HepG2 (cell line): ENCODE data around the gene DNPH1. TPM values are rescaled to one million over a fixed set of nuclear protein-coding genes. Genes with fewer than 3 reads are reported as not detected.
A peak's percentile ranks its signal among the peaks of the same experiment; 100 is the strongest.

Source experiments
- ATF3 ChIP-seq: sonication (generic); formaldehyde crosslinking; IDR thresholded peaks from 2 replicates; pipeline ENCODE4 v1.4.0; 2020; ENCODE audit warnings: missing genetic modification reagents
- ATF5 ChIP-seq: sonication (generic); formaldehyde crosslinking; IDR thresholded peaks from 2 replicates; pipeline ENCODE4 v1.4.0; 2020; ENCODE audit warnings: mild to moderate bottlenecking, low read depth, missing genetic modification reagents
- DNMT3B ChIP-seq: conservative IDR thresholded peaks from 2 replicates; pipeline ENCODE4 v1.6.1; 2016; ENCODE audit warnings: missing biosample characterization, control low read depth
- HES4 ChIP-seq: sonication (generic); formaldehyde crosslinking; IDR thresholded peaks from 2 replicates; pipeline ENCODE4 v1.9.0; 2021; ENCODE audit warnings: mild to moderate bottlenecking, missing genetic modification reagents, borderline replicate concordance
- HNF1A ChIP-seq, 2 experiments: sonication (generic) in 1 of 2; formaldehyde crosslinking in 1 of 2; IDR thresholded peaks; 2 replicates each; pipeline versions ENCODE4 v1.4.0 to v1.6.1; 2016 to 2020; ENCODE audit warnings: borderline replicate concordance in 1 of 2, low read depth in 1 of 2, mild to moderate bottlenecking in 1 of 2, missing genetic modification reagents in 1 of 2
- HOXD1 ChIP-seq: sonication (generic); formaldehyde crosslinking; IDR thresholded peaks from 2 replicates; pipeline ENCODE4 v1.5.0; 2020; ENCODE audit warnings: missing genetic modification reagents
- NFE2L1 ChIP-seq: sonication (generic); formaldehyde crosslinking; IDR thresholded peaks from 2 replicates; pipeline ENCODE4 v1.4.0; 2020; ENCODE audit warnings: missing genetic modification reagents, mild to moderate bottlenecking, borderline replicate concordance
- POLR2AphosphoS2 ChIP-seq: IDR thresholded peaks from 2 replicates; pipeline ENCODE4 v1.6.1; 2011; ENCODE audit warnings: low read depth, low read length, improper control_type of control experiment
- RELA ChIP-seq: sonication (generic); formaldehyde crosslinking; IDR thresholded peaks from 2 replicates; pipeline ENCODE4 v1.4.0; 2020; ENCODE audit warnings: missing genetic modification reagents
- RFXAP ChIP-seq: sonication (generic); formaldehyde crosslinking; IDR thresholded peaks from 2 replicates; pipeline ENCODE4 v1.4.0; 2020; ENCODE audit warnings: missing genetic modification reagents, borderline replicate concordance
- SMARCE1 ChIP-seq: fragments of 450-650 bp; IDR thresholded peaks from 2 replicates; pipeline ENCODE4 v1.6.1; 2017; ENCODE audit warnings: borderline replicate concordance
- TGIF2 ChIP-seq: IDR thresholded peaks from 2 replicates; pipeline ENCODE4 v1.6.1; 2016; ENCODE audit warnings: control low read depth, missing compliant biosample characterization
- XBP1 ChIP-seq: sonication (generic); formaldehyde crosslinking; IDR thresholded peaks from 2 replicates; pipeline ENCODE4 v1.5.0; 2020; ENCODE audit warnings: missing genetic modification reagents
- ZKSCAN8 ChIP-seq: IDR thresholded peaks from 2 replicates; pipeline ENCODE4 v1.6.1; 2016; ENCODE audit warnings: borderline replicate concordance, missing genetic modification reagents, missing compliant biosample characterization
- ZMYM4 ChIP-seq: sonication (generic); formaldehyde crosslinking; IDR thresholded peaks from 2 replicates; pipeline ENCODE4 v1.8.1; 2023; ENCODE audit warnings: mild to moderate bottlenecking, missing genetic modification reagents
- ZNF337 ChIP-seq: sonication (generic); formaldehyde crosslinking; IDR thresholded peaks from 2 replicates; pipeline ENCODE4 v1.5.1; 2020; ENCODE audit warnings: missing genetic modification reagents, low read depth, mild to moderate bottlenecking, borderline replicate concordance
- ZNF569 ChIP-seq: sonication (generic); formaldehyde crosslinking; IDR thresholded peaks from 2 replicates; pipeline ENCODE4 v1.5.0; 2020; ENCODE audit warnings: mild to moderate bottlenecking, missing genetic modification reagents, moderate library complexity, borderline replicate concordance
- ZNF816 ChIP-seq: sonication (generic); formaldehyde crosslinking; IDR thresholded peaks from 2 replicates; pipeline ENCODE4 v1.8.0; 2022; ENCODE audit warnings: missing genetic modification reagents, mild to moderate bottlenecking, borderline replicate concordance
- ZSCAN30 ChIP-seq: sonication (generic); formaldehyde crosslinking; IDR thresholded peaks from 2 replicates; pipeline ENCODE4 v1.5.0; 2020; ENCODE audit warnings: mild to moderate bottlenecking, missing genetic modification reagents
- polyA plus RNA-seq, 8 experiments: library from polyadenylated mRNA; depleted of rRNA in 3 of 8; stranded (reverse) in 7 of 8; unstranded in 1 of 8; fragments of >200 nt; fragmentation: Illumina TruSeq in 4 of 8; extraction: Trizol in 4 of 8; gene quantifications; 2 replicates each; pipeline versions ENCODE4 v1.2.1 to v1.2.3, GENCODE V29; 2011 to 2016; ENCODE audit warnings: low read depth in 4 of 8, missing spikeins in 1 of 8, mixed read lengths in 1 of 8; ENCODE audit not compliant: insufficient read depth in 1 of 8
- total RNA-seq, 5 experiments: library from RNA; depleted of rRNA; stranded (reverse); fragments of >200 nt; fragmentation: Illumina TruSeq; extraction: Trizol; gene quantifications; 2 replicates each; pipeline ENCODE4 v1.2.3, GENCODE V29; 2016; ENCODE audit warnings: low read depth in 1 of 5
- TF ChIP-seq, protein P1 (sequence below): sonication (generic); formaldehyde crosslinking; conservative IDR thresholded peaks from 2 replicates; pipeline ENCODE4 v1.5.0; 2020; ENCODE audit warnings: missing genetic modification reagents
- TF ChIP-seq, protein P2 (sequence below): sonication (generic); formaldehyde crosslinking; IDR thresholded peaks from 2 replicates; pipeline ENCODE4 v1.4.0; 2020; ENCODE audit warnings: missing genetic modification reagents, mild to moderate bottlenecking, borderline replicate concordance

DNPH1 gene
- total and polyA plus RNA-seq, 2 of the 13 experiments (the other 11 are each of a cell fraction or from before 2014, with no cell fraction given), result 56.5 to 75.1 TPM

DNA sequence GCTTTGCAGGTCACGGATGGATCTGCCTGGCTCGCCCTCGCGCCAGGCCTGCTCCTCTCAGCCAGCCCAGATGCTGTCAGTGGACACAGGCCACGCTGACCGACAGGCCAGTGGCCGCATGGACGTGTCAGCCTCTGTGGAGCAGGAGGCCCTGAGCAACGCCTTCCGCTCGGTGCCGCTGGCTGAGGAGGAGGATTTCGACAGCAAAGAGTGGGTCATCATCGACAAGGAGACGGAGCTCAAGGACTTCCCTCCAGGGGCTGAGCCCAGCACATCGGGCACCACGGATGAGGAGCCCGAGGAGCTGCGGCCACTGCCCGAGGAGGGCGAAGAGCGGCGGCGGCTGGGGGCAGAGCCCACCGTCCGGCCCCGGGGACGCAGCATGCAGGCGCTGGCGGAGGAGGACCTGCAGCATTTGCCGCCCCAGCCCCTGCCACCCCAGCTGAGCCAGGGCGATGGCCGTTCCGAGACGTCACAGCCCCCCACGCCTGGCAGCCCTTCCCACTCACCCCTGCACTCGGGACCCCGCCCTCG lies 33.6 kb upstream of the DNPH1 start (continued):
- 0 out of 2 replicates have a peak, but pooled peaks have one; percentile 33 for TF ChIP-seq RFXAP
- peak; percentile 31; the same call in 1 of the 2 replicates for TF ChIP-seq HES4 (CRISPR knock-in tag)
- TF ChIP-seq ZMYM4 (CRISPR knock-in tag), result no peak; the same call in 1 of the 2 replicates
- TF ChIP-seq ZNF569 (CRISPR knock-in tag), result no peak
- TF ChIP-seq RELA (CRISPR knock-in tag), result no peak
- no peak for TF ChIP-seq SMARCE1
- TF ChIP-seq NFE2L1 (CRISPR knock-in tag), result no peak
- TF ChIP-seq ZKSCAN8 (CRISPR knock-in tag), result no peak
- TF ChIP-seq, protein P1, sequence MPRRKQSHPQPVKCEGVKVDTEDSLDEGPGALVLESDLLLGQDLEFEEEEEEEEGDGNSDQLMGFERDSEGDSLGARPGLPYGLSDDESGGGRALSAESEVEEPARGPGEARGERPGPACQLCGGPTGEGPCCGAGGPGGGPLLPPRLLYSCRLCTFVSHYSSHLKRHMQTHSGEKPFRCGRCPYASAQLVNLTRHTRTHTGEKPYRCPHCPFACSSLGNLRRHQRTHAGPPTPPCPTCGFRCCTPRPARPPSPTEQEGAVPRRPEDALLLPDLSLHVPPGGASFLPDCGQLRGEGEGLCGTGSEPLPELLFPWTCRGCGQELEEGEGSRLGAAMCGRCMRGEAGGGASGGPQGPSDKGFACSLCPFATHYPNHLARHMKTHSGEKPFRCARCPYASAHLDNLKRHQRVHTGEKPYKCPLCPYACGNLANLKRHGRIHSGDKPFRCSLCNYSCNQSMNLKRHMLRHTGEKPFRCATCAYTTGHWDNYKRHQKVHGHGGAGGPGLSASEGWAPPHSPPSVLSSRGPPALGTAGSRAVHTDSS (CRISPR knock-in tag), result no peak
- TF ChIP-seq, protein P2, sequence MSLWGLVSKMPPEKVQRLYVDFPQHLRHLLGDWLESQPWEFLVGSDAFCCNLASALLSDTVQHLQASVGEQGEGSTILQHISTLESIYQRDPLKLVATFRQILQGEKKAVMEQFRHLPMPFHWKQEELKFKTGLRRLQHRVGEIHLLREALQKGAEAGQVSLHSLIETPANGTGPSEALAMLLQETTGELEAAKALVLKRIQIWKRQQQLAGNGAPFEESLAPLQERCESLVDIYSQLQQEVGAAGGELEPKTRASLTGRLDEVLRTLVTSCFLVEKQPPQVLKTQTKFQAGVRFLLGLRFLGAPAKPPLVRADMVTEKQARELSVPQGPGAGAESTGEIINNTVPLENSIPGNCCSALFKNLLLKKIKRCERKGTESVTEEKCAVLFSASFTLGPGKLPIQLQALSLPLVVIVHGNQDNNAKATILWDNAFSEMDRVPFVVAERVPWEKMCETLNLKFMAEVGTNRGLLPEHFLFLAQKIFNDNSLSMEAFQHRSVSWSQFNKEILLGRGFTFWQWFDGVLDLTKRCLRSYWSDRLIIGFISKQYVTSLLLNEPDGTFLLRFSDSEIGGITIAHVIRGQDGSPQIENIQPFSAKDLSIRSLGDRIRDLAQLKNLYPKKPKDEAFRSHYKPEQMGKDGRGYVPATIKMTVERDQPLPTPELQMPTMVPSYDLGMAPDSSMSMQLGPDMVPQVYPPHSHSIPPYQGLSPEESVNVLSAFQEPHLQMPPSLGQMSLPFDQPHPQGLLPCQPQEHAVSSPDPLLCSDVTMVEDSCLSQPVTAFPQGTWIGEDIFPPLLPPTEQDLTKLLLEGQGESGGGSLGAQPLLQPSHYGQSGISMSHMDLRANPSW (CRISPR knock-in tag), result no peak
- no peak for TF ChIP-seq ZNF337 (CRISPR knock-in tag)
- TF ChIP-seq ZNF816 (CRISPR knock-in tag), result no peak
- TF ChIP-seq ATF5 (CRISPR knock-in tag), result no peak
- TF ChIP-seq HNF1A (IDR thresholded peaks at IDR 0.05; ENCODE audit: low read depth), result no peak
- 0 out of 2 replicates have a peak, but pooled peaks have one; percentile 46 for TF ChIP-seq HNF1A (CRISPR knock-in tag; IDR thresholded peaks at IDR 0.05; ENCODE audit: borderline replicate concordance)
- TF ChIP-seq XBP1 (CRISPR knock-in tag), result no peak
- no peak for TF ChIP-seq POLR2AphosphoS2
- TF ChIP-seq ZSCAN30, result no peak
- TF ChIP-seq TGIF2 (CRISPR knock-in tag), result no peak
- TF ChIP-seq ATF3, result no peak
- no peak for TF ChIP-seq DNMT3B (CRISPR knock-in tag)
- 0 out of 2 replicates have a peak, but pooled peaks have one; percentile 52 for TF ChIP-seq HOXD1
